ENCODE data around the gene PDE4D. TPM values are rescaled to one million over a fixed set of nuclear protein-coding genes. Genes with fewer than 3 reads are reported as not detected.

The PDE4D gene
- total RNA-seq, 1 donor from 2014 or later, result 6.8 TPM

- FAIRE-seq, result no peak
These were observed 596.9 kb downstream of the PDE4D start for GRCh38 chr5:59296317-59297264.

GRCh38 chr5:59293700-59294099, 599.8 kb downstream of the PDE4D start:
- H3K4me3 ChIP-seq (ENCODE audit: low read depth, low read length), result no peak overlapping the region
- no peaks in the 10 kb centered on the region for H3K27me3 ChIP-seq (ENCODE audit: control insufficient read depth, insufficient read depth, low read length)
- FAIRE-seq, result no peak
- TF ChIP-seq CTCF (IDR thresholded peaks at IDR 0.05; ENCODE audit: insufficient read depth, low read length, severe bottlenecking), result no peak
- DNase-seq (ENCODE audit: low read depth), result peak; percentile 38
- no peaks in the 10 kb centered on the region for H3K36me3 ChIP-seq (ENCODE audit: control insufficient read depth, insufficient read depth, low read length)

More at GRCh38 chr5:59296317-59297264, 596.9 kb downstream of the PDE4D start:
- no peak for TF ChIP-seq CTCF (IDR thresholded peaks at IDR 0.05; ENCODE audit: insufficient read depth, low read length, severe bottlenecking)
- DNase-seq (ENCODE audit: low read depth), result peak; percentile 84
- Histone ChIP-seq H3K27me3 (ENCODE audit: control insufficient read depth, insufficient read depth, low read length) (no peaks in the 10 kb centered on the region), H3K36me3 (ENCODE audit: control insufficient read depth, insufficient read depth, low read length) (no peaks in the 10 kb centered on the region), H3K4me3 (ENCODE audit: low read depth, low read length) (peak overlapping the region; percentile 23)

- TF ChIP-seq CTCF (IDR thresholded peaks at IDR 0.05; ENCODE audit: insufficient read depth, low read length, severe bottlenecking), result no peak
These were observed 601.6 kb downstream of the PDE4D start for GRCh38 chr5:59291941-59292340.

GRCh38 chr5:59287884-59288283, 605.6 kb downstream of the PDE4D start:
- Histone ChIP-seq H3K4me3 (ENCODE audit: low read depth, low read length) (no peak overlapping the region), H3K36me3 (ENCODE audit: control insufficient read depth, insufficient read depth, low read length) (no peaks in the 10 kb centered on the region), H3K27me3 (ENCODE audit: control insufficient read depth, insufficient read depth, low read length) (no peaks in the 10 kb centered on the region)
- TF ChIP-seq CTCF (IDR thresholded peaks at IDR 0.05; ENCODE audit: insufficient read depth, low read length, severe bottlenecking), result no peak
- DNase-seq (ENCODE audit: low read depth) (peak; percentile 84), FAIRE-seq (no peak)

More at GRCh38 chr5:59291941-59292340, 601.6 kb downstream of the PDE4D start:
- H3K27me3 ChIP-seq (ENCODE audit: control insufficient read depth, insufficient read depth, low read length), result no peaks in the 10 kb centered on the region
- FAIRE-seq (no peak), DNase-seq (ENCODE audit: low read depth) (no peak)
- H3K4me3 ChIP-seq (ENCODE audit: low read depth, low read length), result no peak overlapping the region
- H3K36me3 ChIP-seq (ENCODE audit: control insufficient read depth, insufficient read depth, low read length), result no peaks in the 10 kb centered on the region

DNA sequence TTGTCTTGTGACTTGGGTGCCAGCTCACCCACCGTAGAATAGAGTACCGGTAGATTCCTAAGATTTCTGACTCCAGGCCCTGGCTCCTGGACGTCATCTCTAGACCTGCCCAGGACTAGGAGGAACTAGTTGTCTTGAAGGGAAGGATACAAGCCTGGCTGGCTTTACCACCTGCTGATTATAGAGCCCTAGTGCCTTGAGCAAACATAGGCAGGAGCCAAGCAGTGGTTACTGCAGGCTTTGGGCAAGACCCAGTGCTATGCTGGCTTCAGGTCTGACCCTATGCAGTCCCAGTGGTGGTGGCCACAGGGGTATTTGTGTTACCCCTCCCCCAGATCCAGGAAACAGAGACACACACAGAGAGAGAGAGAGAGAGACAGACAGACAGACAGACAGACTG, 606.2 kb downstream of the PDE4D start:
- Histone ChIP-seq H3K4me3 (ENCODE audit: low read depth, low read length) (no peak overlapping the region), H3K27me3 (ENCODE audit: control insufficient read depth, insufficient read depth, low read length) (no peaks in the 10 kb centered on the region), H3K36me3 (ENCODE audit: control insufficient read depth, insufficient read depth, low read length) (no peaks in the 10 kb centered on the region)
- FAIRE-seq, result peak; percentile 95
- TF ChIP-seq CTCF (IDR thresholded peaks at IDR 0.05; ENCODE audit: insufficient read depth, low read length, severe bottlenecking), result no peak
- no peak for DNase-seq (ENCODE audit: low read depth)

All from bronchial epithelial cell (primary cell).